LNCAP (cell line): ENCODE data around the gene LMO1.

ENCODE experiments used
- CTCF ChIP-seq: fragments of 450-650 bp; IDR thresholded peaks from 2 replicates; pipeline ENCODE4 v1.5.1; 2017; ENCODE audit warnings: mild to moderate bottlenecking

The LMO1 gene

GRCh38 chr11:8220261-8221045 is 43.2 kb downstream of the LMO1 start:
- no peak for TF ChIP-seq CTCF

GRCh38 chr11:8219257-8220021 is 44.2 kb downstream of the LMO1 start:
- TF ChIP-seq CTCF: peak; percentile 85

GRCh38 chr11:8218840-8219239 is 44.8 kb downstream of the LMO1 start:
- no peak for TF ChIP-seq CTCF

- no peak for TF ChIP-seq CTCF
Measured at GRCh38 chr11:8218409-8218808, 45.3 kb downstream of the LMO1 start.

GRCh38 chr11:8217926-8218325 is 45.8 kb downstream of the LMO1 start:
- no peak for TF ChIP-seq CTCF

GRCh38 chr11:8217136-8217535 is 46.5 kb downstream of the LMO1 start:
- TF ChIP-seq CTCF: no peak

- no peak for TF ChIP-seq CTCF
Measured at GRCh38 chr11:8213376-8213775, 50.3 kb downstream of the LMO1 start.
